ENCODE data around the gene F2.

- no peak for TF ChIP-seq CTCF (conservative IDR thresholded peaks at IDR 0.05 in 1 of 2, IDR thresholded peaks at IDR 0.05 in 1 of 2; ENCODE audit: low read depth in 1 of 2, low read length in 2 of 2)
- no peak for TF ChIP-seq EZH2 (IDR thresholded peaks at IDR 0.05; ENCODE audit: low read length, missing control alignments)
These were observed 36.0 kb upstream of the F2 start for GRCh38 chr11:46682773-46683752.

Measured in fibroblast of lung (primary cell).